ENCODE results near the gene KCNMA1. TPM values are rescaled to one million over a fixed set of nuclear protein-coding genes. Genes with fewer than 3 reads are reported as not detected.

The KCNMA1 gene
- total RNA-seq, 1 donor from 2014 or later: not detected

DNA sequence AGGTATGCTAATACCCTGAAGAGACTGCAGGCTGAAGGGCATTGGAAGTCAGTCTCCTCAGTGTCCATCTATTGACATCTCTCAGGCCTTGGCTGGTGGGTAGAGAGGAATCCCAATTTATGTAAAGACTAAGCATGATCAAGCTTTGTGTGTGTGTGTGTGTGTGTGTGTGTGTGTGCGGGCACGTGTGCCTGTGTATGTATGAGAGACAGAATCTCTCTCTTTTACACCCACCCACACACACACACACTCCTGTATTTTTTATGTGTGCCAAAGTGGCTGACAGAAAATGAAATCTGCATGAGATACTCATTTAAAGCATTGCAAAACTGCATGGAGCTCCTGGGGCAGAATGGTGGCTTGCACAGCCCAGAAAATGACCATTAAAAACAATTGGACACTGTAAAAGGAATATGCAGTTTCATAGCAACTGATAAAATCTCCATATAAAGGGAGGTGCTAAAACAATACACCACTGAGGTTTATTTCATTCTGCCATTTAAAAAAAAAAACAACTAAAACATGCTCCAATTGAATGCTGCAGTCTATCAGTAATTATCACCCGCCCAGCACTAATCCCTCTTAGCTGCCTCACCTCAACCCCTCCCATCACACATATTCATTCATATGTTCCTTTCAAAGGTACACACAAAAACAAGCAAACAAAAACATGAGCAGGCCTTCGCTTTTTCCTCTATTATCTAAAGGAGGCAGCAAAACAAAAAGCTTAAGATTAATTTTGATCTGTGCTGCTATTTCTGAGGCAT, 385.0 kb downstream of the KCNMA1 start:
- DNase-seq (ENCODE audit: low read depth in 2 of 2): no peak

DNA sequence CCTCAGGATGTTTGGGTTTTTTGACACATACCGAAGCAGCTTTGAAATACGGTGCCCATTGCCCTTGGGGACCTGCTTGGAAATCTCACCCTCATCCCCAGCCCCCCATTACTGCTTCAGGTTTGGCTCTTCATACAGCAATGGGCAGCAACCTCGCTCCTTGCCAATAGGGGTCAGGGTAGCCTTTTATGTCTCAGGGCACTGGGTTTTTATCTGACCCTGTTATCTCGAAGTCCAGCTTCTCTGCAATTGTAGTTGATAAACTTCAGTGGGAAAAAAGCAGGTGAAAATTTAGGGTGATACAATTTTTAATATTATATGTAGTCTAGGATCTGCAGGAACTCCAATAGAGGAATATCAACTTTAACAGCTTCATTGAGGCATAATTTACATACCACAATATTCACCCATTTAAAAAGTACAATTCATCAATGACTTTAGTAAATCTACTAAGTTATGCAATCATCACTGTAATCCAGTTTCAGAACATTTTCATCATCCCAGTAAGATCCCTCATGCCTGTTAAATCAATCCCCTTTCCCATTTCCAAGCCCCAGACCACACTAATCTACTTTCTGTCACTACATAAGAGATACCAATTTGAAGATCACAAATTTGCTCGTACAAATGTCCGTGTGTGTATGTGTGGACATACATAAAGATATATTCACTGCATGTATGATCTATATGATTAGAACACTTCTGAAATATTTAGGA, 386.2 kb downstream of the KCNMA1 start:
- peak; percentile 60 to 75 for DNase-seq (ENCODE audit: low read depth in 2 of 2)

DNA sequence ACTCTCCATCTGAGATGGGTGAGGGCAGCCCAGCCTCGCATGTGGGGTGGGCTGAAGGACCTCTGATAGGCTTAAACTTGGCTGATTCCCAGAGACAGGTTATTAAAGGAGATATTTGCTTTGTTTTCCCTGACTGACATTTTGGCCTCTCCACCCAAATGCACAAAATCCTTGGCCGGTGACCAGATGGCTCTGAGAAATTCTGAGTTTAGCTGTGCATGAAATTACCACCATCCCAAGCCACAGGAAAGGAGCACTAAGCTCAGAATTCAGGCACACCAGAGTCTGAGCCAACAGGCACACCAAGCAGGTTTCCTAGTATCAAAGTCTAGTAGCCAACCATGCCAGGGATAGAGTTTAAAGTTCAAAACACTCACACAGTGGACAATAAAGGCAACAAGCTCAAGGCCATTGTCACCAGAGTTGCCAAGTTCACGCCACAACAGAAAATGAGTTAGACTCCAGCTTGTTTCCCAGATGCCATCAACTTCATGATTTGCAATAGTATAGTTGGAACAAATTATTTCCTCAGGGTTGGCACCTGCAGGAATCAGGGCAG, 387.6 kb downstream of the KCNMA1 start:
- no peak for DNase-seq (ENCODE audit: low read depth in 2 of 2)

DNA sequence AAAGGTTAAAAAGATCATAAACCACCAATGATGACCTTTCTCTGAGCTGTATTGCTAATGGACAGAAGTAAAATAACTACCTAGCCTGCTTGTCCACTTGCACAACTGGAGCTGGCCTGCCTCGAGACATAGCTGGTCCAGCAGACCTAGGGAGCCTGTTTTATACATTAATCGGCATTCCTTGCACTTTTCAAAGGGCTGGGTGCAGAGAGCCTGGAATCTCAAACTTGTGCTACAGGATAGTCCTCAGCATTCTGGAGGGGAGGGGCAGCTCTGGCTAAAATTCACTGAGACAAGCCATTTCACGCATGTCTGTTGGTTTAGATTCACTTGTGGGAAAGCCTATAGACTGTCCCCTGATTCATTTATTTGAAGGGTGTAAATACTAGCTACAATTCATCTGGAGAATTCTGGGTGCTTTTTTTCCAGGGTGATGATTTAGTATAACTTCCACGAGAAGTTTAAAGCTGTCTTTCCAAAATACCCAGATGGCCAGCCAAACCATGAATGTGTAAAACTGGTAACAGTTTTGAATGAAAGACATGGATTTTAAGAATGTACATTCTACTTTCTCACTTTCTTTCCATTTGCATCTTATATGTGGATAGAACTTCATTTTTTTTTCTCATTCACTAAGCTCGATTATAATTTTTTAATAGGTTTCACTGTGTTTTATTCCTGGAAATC, 389.4 kb downstream of the KCNMA1 start:
- DNase-seq (ENCODE audit: low read depth in 2 of 2): no peak

DNA sequence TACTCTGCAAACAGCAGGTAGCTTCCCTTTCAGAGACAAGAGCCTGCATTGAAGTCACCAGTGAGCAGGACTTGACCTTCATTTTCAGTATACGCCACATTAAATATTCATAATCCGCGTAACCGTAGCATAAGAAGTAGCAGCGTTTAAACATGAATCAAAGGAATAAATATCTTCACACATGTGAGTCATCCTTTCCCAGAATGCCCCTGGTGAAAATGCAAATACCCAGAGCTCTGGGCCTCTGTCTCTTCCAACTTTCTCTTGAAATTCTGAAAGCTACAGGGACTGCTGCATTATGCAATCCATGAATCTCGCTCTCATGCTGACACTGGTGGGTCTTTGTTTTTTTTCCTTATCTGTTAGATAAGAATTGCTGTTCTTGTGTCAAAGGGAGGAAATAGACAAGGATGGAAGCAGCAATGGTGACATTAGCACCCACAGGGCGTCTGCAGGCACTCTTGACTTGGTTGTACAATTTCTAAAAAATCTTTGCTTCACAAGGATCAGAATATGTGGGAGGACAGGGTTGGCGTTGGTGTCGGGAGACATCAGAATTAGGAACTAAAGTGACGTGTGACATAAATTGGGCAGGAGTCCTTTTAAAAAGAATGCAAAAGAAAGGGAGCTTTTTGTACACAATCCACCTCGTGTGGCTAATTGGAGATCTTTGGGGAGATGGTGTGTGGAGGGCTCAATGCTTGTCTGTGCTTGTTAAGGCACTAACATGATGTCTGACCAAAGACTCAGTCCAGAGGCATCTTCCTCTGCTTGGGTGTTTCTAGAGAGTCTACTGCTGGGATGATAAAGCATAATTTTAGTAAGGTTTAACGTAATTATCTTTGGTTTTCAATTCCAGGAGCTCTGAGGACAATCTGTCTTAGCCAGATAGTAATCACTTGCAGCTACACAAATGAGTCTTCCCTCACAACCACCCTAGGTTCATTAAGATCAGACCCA, 390.3 kb downstream of the KCNMA1 start:
- DNase-seq (ENCODE audit: low read depth in 2 of 2): peak in 1 of 2 donors; percentile 22

DNA sequence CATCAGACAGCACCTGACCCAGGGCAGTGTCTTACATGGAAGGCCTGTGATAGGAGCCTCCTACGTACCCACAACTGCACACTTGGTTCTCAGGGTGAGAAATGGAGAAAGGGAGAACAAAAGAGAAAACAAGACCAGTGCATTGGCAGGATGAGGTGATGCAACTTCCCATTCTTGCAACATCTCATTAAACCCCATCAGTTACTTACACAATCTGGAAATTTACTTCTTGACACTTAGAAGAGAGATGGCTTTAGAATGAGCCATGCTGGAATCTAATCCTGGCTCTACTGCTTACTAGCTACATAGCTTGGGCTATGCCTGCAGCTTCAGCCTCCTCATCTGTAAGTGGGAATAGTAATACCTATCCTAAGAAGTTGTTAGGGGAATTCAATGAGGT, 391.7 kb downstream of the KCNMA1 start:
- peak in 1 of 2 donors; percentile 43 for DNase-seq (ENCODE audit: low read depth in 2 of 2)

DNA sequence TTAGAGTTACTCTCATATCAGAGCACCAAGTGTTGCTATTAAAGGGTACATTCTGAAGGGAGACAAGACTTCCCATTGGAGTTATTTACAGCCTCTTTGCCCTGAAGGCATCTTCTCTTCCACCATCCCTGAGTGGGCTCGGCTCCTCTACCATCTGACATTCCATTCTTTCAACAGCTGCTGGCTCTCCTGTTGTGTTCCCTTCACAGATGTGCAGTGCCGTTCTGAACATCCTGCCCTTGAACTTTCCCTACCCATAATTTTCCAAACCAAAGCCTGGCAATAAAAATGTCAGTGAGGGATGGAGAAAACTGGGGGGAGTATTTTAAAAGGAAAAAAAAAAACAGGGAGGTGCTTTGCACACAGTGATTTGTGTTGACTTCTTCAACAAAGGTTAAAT, 392.9 kb downstream of the KCNMA1 start:
- DNase-seq (ENCODE audit: low read depth in 2 of 2): no peak

DNA sequence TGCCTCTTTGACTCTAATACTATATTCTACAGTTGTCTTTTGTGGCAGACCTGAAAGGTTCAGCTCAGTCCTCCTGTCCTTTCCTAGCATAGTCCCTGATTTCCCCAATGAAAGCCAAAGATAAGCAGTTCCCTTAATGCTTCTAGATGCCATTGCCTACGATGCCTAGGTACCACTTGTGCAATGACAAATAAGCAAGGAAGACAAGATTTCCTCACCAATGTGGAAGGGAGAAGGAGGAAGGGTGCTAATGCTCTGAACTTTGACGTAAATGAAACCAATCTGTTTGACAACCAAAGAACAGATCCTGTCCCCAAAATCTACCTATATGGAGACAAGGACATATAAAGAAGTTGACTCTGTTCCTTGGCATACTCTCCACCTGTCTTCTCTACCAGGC, 393.3 kb downstream of the KCNMA1 start:
- DNase-seq (ENCODE audit: low read depth in 2 of 2): no peak

DNA sequence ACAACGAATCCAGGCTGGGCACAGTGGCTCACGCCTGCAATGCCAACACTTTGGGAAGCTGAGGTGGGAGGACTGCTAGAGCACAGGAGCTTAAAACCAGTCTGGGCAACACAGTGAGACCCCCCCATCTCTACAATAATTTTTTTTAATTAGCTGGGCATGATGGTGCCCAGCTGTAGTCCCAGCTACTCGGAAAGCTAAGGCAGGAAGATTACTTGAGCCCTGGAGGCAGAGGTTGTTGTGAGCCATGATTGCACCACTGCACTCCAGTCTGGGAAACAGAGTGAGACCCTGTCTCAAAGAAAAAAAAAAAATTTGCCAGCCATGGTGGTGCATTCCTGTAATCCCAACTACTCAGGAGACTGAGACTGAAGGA, 396.3 kb downstream of the KCNMA1 start:
- no peak for DNase-seq (ENCODE audit: low read depth in 2 of 2)

DNA sequence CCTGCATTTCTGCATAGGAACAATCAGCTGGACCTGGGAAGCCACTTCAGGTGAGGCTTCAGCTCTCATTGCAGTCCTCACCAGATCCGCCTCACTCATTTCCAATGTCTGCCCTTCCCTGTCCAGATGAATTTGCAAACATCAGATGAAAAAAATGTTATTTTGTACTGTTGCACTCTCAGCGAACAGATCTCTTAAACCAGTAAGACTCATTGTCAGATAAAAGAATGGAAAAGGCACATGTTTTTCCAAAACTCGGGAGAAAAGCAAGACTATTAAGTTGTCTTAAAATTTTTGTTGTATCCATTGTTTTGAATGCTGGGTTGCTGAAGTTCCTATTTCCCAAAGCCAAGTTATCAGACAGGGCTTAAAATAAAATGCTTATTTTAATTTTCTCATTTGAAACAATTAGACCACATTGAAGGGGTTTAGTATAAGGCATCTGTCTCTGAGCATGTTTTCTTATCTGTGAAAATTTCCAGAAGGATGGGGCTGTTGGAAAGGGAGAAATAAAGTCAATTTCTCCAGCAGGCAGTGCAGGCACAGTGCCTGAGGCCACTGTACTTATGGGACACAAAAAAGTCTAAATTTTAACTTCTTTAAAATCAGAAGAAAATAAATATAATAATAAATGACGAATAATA, 396.8 kb downstream of the KCNMA1 start:
- no peak for DNase-seq (ENCODE audit: low read depth in 2 of 2)

DNA sequence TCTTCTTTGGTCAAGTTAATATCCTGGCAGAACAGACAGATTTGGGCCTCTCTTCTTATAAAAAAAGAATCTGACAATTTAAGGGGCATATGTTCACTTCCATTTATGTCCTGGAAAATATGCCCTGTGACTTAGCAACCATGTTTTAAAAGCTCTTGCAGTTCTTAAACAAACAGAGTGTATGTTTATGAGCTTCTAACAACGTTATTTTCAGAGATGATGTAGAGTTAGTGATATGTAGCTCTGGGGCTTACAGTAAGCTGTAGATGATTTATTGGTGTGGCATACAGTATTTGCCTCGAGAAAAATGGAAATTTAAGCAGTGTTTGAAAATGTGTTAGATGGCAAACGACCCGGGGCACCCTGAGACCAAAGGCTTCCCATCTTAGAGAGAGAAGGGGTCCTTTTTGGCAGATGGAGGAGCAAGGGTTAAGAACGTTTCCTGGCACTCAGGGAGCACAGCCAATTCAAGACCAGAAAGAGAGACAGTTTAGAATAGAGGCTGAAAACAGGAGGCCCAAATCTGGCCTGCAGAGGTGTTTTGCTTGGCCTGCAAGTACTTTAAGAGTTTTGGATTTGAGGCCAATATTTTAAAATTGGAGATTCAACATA, 397.5 kb downstream of the KCNMA1 start:
- no peak for DNase-seq (ENCODE audit: low read depth in 2 of 2)

DNA sequence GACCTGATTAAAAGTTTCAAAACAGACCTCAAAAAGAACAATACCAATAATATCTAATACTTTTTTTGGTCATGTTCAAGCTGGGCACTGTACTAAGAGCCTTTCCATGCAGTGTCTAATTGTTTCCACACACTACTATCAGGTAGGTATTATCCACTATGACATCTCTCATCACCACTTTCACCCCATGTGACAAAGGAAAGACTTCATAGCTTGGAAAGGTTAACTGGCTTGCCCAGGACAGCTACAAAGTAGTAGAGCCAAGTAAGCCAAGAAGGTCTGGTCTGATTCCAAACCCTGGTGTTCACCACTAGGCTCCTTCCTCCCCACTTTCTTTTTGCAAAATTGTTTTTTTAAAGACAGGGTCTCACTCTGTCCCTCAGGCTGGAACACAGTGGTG, 400.5 kb downstream of the KCNMA1 start:
- no peak for DNase-seq (ENCODE audit: low read depth in 2 of 2)

DNA sequence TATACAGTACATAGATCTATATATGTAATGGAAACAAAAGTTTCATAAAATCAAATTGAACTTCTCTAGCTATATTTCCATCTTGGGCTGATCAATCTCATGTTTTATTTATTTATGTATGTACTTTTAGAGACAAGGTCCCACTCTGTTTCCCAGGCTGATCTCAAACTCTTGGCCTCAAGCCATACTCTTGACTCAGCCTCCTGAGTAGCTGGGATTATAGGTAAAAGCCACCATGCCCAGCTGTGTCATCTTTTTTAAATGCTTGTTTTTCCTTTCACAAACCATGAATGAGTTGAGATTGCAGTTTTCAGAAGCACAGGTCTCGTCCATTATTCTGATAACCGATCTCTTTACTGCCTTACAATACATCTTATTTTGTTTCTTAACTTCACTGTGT, 400.9 kb downstream of the KCNMA1 start:
- peak in 1 of 2 donors; percentile 77 for DNase-seq (ENCODE audit: low read depth in 2 of 2)

DNA sequence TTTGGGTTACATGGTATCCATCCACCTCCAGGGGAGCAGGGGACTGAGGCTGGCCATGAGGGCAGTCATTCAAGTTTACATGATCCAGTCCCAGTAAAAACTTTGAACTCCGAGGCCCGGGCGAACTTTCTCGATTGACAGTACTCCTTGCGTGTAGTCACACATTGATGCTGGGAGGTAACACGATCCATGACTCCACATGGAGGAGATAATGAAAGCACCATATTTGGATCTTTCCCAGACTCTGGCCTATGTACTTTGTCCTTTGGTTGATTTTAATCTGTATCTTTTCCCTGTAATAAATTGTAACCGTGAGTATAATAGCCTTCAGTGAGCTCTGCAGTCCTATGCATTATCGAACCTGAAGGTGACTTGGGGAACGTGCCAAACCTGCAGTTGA, 401.6 kb downstream of the KCNMA1 start:
- DNase-seq (ENCODE audit: low read depth in 2 of 2): no peak

DNA sequence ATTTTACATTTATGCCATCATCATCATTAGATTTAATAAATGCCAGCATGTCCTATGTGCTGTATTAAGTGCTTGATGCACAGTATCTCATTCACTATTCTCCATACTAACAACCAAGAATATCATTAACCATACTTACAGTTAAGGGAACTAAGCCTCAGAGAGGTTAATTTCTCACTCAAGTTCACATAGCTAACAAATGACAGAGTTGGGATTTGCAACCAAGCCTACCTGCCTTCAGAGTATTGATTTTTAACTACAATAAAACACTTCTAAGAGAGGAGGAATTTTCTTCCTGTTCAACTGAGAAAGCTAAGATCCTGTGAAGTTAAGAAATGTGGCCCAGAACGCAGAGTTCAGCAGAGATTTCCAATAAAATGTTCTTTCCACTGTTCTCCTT, 403.0 kb downstream of the KCNMA1 start:
- no peak for DNase-seq (ENCODE audit: low read depth in 2 of 2)

DNA sequence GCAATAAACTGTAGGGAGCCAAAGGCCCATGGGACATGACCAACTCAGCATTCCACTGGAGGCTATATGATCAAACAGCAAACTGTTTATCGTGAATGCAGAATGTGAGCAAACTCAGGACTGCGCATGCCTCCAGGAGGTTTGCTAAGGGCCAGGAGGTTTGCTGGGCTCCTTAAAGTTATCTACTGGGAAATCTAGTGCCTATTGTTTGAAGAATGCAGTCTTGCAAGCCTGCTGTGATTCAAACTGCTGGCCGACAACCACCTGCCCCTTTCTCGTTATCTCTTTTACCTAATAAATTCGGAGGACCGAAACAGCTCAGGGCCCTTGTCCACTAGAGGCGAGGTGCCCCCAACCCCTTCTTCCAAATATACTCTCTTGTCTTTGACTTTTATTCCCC, 404.1 kb downstream of the KCNMA1 start:
- DNase-seq (ENCODE audit: low read depth in 2 of 2): no peak

DNA sequence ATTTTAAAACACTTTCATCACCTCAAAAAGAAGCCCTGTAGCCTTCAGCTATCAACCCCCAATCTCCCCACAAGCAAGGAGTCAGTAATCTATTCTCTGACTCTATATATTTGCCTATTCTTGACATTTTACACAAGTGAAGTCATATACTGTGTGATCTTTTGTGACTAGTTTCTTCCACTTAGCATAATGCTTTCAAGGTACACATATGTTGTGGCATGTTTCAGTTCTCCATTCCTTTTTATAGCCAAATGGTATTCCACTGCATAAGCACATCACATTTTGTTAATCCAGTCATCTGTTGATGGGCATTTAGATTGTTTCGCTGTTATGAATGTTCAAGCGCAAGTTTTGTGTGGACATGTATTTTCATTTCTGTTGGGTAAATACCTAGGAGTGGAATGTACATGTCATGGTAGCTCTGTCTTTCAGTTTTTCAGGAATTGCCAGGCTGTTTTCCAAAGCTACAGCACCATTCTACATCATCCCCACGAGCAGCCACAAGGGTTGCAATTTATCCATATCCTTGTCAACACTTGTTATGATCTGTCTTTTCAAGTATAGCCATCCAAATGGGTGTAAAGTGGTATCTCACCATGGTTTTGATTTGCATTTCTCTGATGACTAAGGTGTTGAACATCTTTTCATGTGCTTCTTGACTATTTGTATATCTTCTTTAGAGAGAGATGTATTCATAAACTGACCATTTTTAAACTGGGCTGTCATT, 405.6 kb downstream of the KCNMA1 start:
- no peak for DNase-seq (ENCODE audit: low read depth in 2 of 2)

DNA sequence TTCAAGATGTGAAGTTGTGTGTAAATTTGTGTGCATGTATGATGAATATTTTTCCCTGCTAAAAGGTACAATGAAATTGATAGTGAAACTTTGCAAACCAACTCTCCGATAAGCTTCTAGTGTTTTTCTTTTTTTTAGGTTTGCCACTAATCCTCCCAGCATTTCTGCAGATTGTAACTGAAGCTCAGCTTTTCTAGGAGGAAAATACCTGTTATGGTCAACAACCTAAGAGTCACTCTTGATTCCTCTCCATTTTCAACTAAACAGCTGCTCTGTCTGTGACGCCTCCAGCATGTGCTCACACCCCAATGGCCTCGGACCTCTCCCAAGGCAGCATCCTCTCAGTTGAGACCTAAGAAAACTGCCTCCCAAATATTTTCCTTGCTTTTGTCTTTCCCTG, 406.2 kb downstream of the KCNMA1 start:
- DNase-seq (ENCODE audit: low read depth in 2 of 2): no peak

DNA sequence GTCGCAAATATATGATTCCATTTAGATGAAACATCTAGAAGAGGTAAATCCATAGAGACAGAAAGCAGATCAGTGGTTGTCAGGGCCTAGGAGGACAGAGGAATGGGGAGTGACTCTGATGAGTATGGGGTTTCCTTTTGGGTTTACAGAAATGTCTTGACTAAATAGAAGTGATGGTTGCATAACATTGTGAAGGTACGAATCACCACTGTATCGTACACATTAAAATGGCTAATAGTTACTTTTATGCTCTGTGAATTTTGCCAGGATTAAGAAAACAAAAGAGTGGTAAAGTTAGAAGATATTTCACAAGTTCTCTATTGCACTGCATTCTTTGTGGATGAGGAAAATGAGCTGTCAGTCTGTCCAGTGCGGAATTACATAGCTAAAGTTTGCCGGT, 407.4 kb downstream of the KCNMA1 start:
- no peak for DNase-seq (ENCODE audit: low read depth in 2 of 2)

DNA sequence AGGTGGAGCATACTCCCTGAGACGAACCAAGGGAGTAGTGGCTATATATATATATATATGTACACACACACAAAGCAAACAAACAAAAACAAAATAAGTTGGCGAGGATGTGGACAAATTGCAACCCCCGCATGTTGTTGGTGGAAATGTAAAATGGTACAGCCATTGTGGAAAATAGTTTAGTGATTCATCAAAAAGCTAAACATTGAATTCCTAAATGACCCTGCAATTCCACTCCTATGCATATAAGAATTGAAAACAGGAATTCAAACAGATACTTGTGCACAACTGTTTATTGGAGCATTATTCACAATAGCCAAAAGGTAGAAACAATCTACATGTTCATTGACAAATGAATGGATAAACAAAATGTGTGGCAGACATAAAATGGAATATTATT, 407.9 kb downstream of the KCNMA1 start:
- DNase-seq (ENCODE audit: low read depth in 2 of 2): no peak

Measured in lung microvascular endothelial cell (primary cell).